NCI-H446 (cell line): ENCODE results near the gene PKIG.

ENCODE experiments used
- DNase-seq, 2 experiments: peaks; one replicate each; lab custom pipeline; 2025; lab: John Stamatoyannopoulos, UW

Gene PKIG

DNA sequence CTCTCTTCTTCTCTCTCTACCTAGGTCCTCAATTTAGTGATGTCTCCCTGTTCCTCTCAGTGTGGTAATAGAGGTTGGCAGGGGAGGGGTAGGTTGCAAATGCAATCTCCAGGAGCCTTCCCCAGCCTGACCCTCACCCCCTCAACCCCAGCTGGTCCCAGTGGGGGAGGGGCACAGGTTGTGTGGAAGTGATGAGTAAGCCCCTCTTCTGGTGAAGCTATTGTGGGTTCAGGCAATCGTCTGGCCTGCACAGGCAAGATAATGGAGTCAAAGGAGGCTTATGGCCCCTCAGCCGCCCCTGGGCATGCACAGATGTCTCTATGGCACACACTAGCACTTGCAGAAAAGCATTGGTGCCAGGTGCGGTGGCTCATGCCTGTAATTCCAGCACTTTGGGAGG, 79.9 kb downstream of the PKIG start:
- DNase-seq, result no peak

DNA sequence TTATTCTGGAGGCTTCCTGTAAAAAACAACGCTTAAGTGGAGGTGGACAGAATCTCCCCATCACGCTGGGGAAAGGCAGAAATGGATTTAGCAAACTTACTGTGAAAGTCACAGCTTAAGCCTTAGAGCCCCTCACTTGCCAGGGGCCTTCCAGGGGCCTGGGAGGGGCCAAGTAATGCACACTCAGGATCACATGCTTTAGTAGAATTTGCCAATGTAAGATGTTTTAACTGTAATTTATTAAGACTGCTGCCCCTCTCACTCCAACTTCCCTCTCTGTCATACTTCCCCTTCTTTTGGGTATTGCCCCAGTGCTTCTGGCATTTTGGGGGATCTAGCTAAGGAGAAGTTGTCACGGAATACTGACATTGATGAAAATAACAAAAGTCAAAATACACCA, 81.8 kb downstream of the PKIG start:
- DNase-seq, result no peak

DNA sequence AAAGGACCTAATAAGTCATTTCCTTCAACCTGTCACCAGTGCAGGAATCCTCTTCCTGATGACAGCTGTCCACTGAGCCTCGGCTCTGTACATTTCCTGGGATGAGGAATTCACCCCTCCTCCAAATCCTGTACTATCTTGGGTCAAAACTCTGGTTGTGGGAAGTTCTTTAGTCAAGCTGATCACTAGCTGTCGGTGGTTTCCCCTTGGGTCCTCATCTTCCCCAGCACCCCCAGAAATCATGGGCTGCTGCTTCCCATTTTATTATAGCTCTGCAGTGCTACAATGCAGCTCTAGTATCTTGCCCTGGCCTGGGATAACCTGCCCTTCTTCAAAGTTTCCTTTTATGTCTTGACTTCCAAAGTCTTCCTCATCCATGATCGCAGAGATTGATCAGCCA, 83.7 kb downstream of the PKIG start:
- no peak for DNase-seq
